ENCODE data around the gene SLC27A5.

GRCh38 chr19:58514564-58515022 is 2.8 kb upstream of the SLC27A5 start:
- TF ChIP-seq CTCF (IDR thresholded peaks at IDR 0.05) (no peak), POLR2A (IDR thresholded peaks at IDR 0.05) (no peak)

Data from body of pancreas (tissue), 4 donors.